NOMO-1 treated with DMSO at 0.1 percent for 48 hours (cell line): ENCODE results near the gene IPMK.
"Not testable (repeated sequence)": the region's sequence is repeated elsewhere in the genome, so short reads cannot be mapped to it uniquely, and the experiment has no call there.

Experiments used
- DNase-seq: peaks from one replicate; lab custom pipeline; 2025; ENCODE audit not compliant: unreplicated experiment; lab: John Stamatoyannopoulos, UW

Gene IPMK

GRCh38 chr10:58229856-58230255 lies 37.8 kb downstream of the IPMK start:
- not testable (repeated sequence) for DNase-seq

GRCh38 chr10:58225654-58226053 lies 42.0 kb downstream of the IPMK start:
- no peak for DNase-seq

- no peak for DNase-seq
Observed at GRCh38 chr10:58220769-58221451, 46.8 kb downstream of the IPMK start.

- DNase-seq = no peak
Observed at GRCh38 chr10:58219875-58220274, 47.8 kb downstream of the IPMK start.

- DNase-seq = no peak
Observed at GRCh38 chr10:58217612-58218011, 50.1 kb downstream of the IPMK start.

GRCh38 chr10:58212622-58213021 lies 55.1 kb downstream of the IPMK start:
- DNase-seq = no peak

GRCh38 chr10:58210160-58210559 lies 57.5 kb downstream of the IPMK start:
- no peak for DNase-seq

- DNase-seq = no peak
Observed at GRCh38 chr10:58209669-58210068, 58.0 kb downstream of the IPMK start.

GRCh38 chr10:58206251-58206650 lies 61.4 kb downstream of the IPMK start:
- DNase-seq = no peak

GRCh38 chr10:58201704-58202103 lies 66.0 kb downstream of the IPMK start:
- no peak for DNase-seq

GRCh38 chr10:58189269-58189668 lies 78.4 kb downstream of the IPMK start:
- no peak for DNase-seq

- DNase-seq = no peak
Observed at GRCh38 chr10:58184120-58184670, 83.5 kb downstream of the IPMK start.

- no peak for DNase-seq
Observed at GRCh38 chr10:58180666-58181065, 87.0 kb downstream of the IPMK start.

GRCh38 chr10:58179238-58179637 lies 88.5 kb downstream of the IPMK start:
- DNase-seq = no peak

- no peak for DNase-seq
Observed at GRCh38 chr10:58178811-58179210, 88.9 kb downstream of the IPMK start.

- DNase-seq = peak; percentile 29
Observed at GRCh38 chr10:58177362-58177947, 90.2 kb downstream of the IPMK start.

GRCh38 chr10:58175990-58176900 lies 91.4 kb downstream of the IPMK start:
- DNase-seq = no peak

GRCh38 chr10:58174831-58175230 lies 92.9 kb downstream of the IPMK start:
- no peak for DNase-seq

- DNase-seq = no peak
Observed at GRCh38 chr10:58173391-58173790, 94.3 kb downstream of the IPMK start.

GRCh38 chr10:58171146-58171545 lies 96.5 kb downstream of the IPMK start:
- DNase-seq = no peak

GRCh38 chr10:58164517-58164916 lies 103.2 kb downstream of the IPMK start:
- no peak for DNase-seq

- DNase-seq = no peak
Observed at GRCh38 chr10:58158806-58159205, 108.9 kb downstream of the IPMK start.
